ENCODE results near the gene NXPE4.

GRCh38 chr11:114604886-114605285 lies 9.3 kb upstream of the NXPE4 start:
- TF ChIP-seq CTCF (IDR thresholded peaks at IDR 0.05; ENCODE audit: low read depth, low read length, poor library complexity, severe bottlenecking), result no peak
- no peak for TF ChIP-seq EZH2phosphoT487 (IDR thresholded peaks at IDR 0.05; ENCODE audit: borderline replicate concordance, low read length)
